Neural cell (in vitro differentiated cells): ENCODE data around the gene PDE6A. TPM values are rescaled to one million over a fixed set of nuclear protein-coding genes. Genes with fewer than 3 reads are reported as not detected.

Experiments used
- H2AFZ ChIP-seq: fragments of 200-600, 300-800 bp; sonication (generic), shearing (Covaris generic); 2 replicates; pipeline ENCODE4 v1.6.0; 2014; ENCODE audit warnings: low read depth, mild to moderate bottlenecking, antibody characterized with exemption, low read length, moderate library complexity
- H3F3A ChIP-seq: fragments of 200-600 bp; shearing (Covaris generic); 2 replicates; pipeline ENCODE4 v1.6.1; 2016; ENCODE audit warnings: mild to moderate bottlenecking, moderate library complexity, mixed read lengths, antibody characterized with exemption, low read length; ENCODE audit not compliant: insufficient read depth, poor library complexity, severe bottlenecking
- H3K27ac ChIP-seq: fragments of 200-600, 300-800 bp; sonication (generic), shearing (Covaris generic); 2 replicates; pipeline ENCODE4 v1.5.1; 2014; ENCODE audit warnings: mild to moderate bottlenecking, low read length, moderate library complexity
- H3K27me3 ChIP-seq: fragments of 300-800, 200-600 bp; sonication (generic), shearing (Covaris generic); 2 replicates; pipeline ENCODE4 v1.6.0; 2014; ENCODE audit warnings: mild to moderate bottlenecking, low read depth, low read length, moderate library complexity; ENCODE audit not compliant: insufficient read depth
- H3K36me3 ChIP-seq: fragments of 300-800, 200-600 bp; sonication (generic), shearing (Covaris generic); 2 replicates; pipeline ENCODE4 v1.5.1; 2014; ENCODE audit warnings: mild to moderate bottlenecking, antibody characterized with exemption, low read length, moderate library complexity; ENCODE audit not compliant: insufficient read depth
- H3K4me2 ChIP-seq: fragments of 300-800, 200-600 bp; sonication (generic), shearing (Covaris generic); 2 replicates; pipeline ENCODE4 v1.6.0; 2014; ENCODE audit warnings: mild to moderate bottlenecking, low read length
- H3K4me3 ChIP-seq: fragments of 300-800, 200-600 bp; sonication (generic), shearing (Covaris generic); 2 replicates; pipeline ENCODE4 v1.5.1; 2014; ENCODE audit warnings: mild to moderate bottlenecking, low read length, moderate library complexity
- H3K79me2 ChIP-seq: fragments of 200-600 bp; shearing (Covaris generic); replicated peaks from 2 replicates; pipeline ENCODE4 v1.6.0; 2014; ENCODE audit warnings: mild to moderate bottlenecking, low read length, moderate library complexity; ENCODE audit not compliant: insufficient read depth
- H3K9ac ChIP-seq: fragments of 300-800, 200-600 bp; sonication (generic), shearing (Covaris generic); 2 replicates; pipeline ENCODE4 v1.6.1; 2016; ENCODE audit warnings: mild to moderate bottlenecking, low read length, mixed read lengths
- H3K9me2 ChIP-seq: fragments of 200-600 bp; shearing (Covaris generic); 2 replicates; pipeline ENCODE4 v1.6.1; 2016; ENCODE audit warnings: mild to moderate bottlenecking, low read length, mixed read lengths; ENCODE audit not compliant: insufficient read depth
- H3K9me3 ChIP-seq: fragments of 200-600, 300-800 bp; sonication (generic), shearing (Covaris generic); 2 replicates; pipeline ENCODE4 v1.6.1; 2016; ENCODE audit warnings: mild to moderate bottlenecking, mixed run types, low read length, moderate library complexity, mixed read lengths
- H4K20me1 ChIP-seq: fragments of 200-600 bp; shearing (Covaris generic); 2 replicates; pipeline ENCODE4 v1.6.1; 2016; ENCODE audit warnings: mild to moderate bottlenecking, mixed run types; ENCODE audit not compliant: insufficient read depth
- EP300 ChIP-seq: fragments of 450-650 bp; conservative IDR thresholded peaks from 2 replicates; pipeline ENCODE4 v1.6.1; 2014; ENCODE audit warnings: antibody characterized with exemption, mild to moderate bottlenecking, moderate library complexity; ENCODE audit not compliant: poor library complexity, severe bottlenecking
- EZH2 ChIP-seq: fragments of 200-600, 300-800 bp; shearing (Covaris generic), sonication (generic); IDR thresholded peaks from 2 replicates; pipeline ENCODE4 v1.6.1; 2014; ENCODE audit warnings: antibody characterized with exemption, low read length, borderline replicate concordance, mild to moderate bottlenecking; ENCODE audit not compliant: insufficient read depth, poor library complexity, severe bottlenecking
- MXI1 ChIP-seq: fragments of 450-650 bp; conservative IDR thresholded peaks from 2 replicates; pipeline ENCODE4 v1.6.1; 2014; ENCODE audit warnings: antibody characterized with exemption, mild to moderate bottlenecking; ENCODE audit not compliant: poor library complexity, severe bottlenecking
- POLR2AphosphoS5 ChIP-seq: IDR thresholded peaks from 2 replicates; pipeline ENCODE4 v1.6.1; 2012
- RAD21 ChIP-seq: fragments of 450-650 bp; conservative IDR thresholded peaks from 2 replicates; pipeline ENCODE4 v1.6.1; 2014; ENCODE audit warnings: antibody characterized with exemption, mild to moderate bottlenecking, moderate library complexity
- REST ChIP-seq: IDR thresholded peaks from 2 replicates; pipeline ENCODE4 v1.6.1; 2012; ENCODE audit warnings: borderline replicate concordance
- SMC3 ChIP-seq: fragments of 450-650 bp; conservative IDR thresholded peaks from 2 replicates; pipeline ENCODE4 v1.6.1; 2014; ENCODE audit warnings: antibody characterized with exemption, mild to moderate bottlenecking, moderate library complexity; ENCODE audit not compliant: poor library complexity
- TAF1 ChIP-seq: IDR thresholded peaks from 2 replicates; pipeline ENCODE4 v1.6.1; 2012; ENCODE audit warnings: low read depth
- polyA plus RNA-seq: library from polyadenylated mRNA; depleted of rRNA; stranded (reverse); fragments of >200 nt; gene quantifications from 2 replicates; pipeline ENCODE4 v1.2.3, GENCODE V29; 2014
- TF ChIP-seq, protein P1 (sequence below): fragments of 450-650 bp; IDR thresholded peaks from 2 replicates; pipeline ENCODE4 v1.5.1; 2014; ENCODE audit warnings: antibody characterized with exemption, mild to moderate bottlenecking, moderate library complexity; ENCODE audit not compliant: poor library complexity, severe bottlenecking

PDE6A gene
- polyA plus RNA-seq, 1 donor from 2014 or later = not detected

DNA sequence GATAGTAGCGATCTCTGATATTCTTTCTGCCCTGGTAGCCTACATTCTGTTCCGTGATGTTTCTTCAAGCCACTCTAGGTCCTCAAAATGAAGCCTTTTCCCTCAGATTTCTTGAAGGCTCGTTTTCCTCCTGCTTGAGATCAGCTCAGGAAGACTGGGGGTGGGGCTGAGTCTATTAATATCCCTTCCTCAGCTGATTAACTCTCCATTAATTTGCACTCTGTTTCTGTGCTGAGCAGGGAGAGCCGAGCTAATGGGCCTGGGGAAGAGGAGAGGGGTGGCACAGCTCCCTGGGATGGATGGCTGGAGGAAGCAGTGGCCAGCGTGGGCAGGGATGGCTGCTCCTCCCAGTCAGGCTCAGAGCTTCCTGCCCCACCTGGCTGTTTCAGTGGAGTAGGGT is 121.2 kb downstream of the PDE6A start:
- H3K4me3 ChIP-seq = no peak overlapping the region
- H3K9ac ChIP-seq = no peak overlapping the region
- no peaks in the 10 kb centered on the region for H4K20me1 ChIP-seq
- H3K4me2 ChIP-seq = no peak overlapping the region
- no peak overlapping the region for H2AFZ ChIP-seq
- TF ChIP-seq MXI1 = no peak
- no peak for TF ChIP-seq EP300
- TF ChIP-seq RAD21 = no peak
- TF ChIP-seq POLR2AphosphoS5 = no peak
- no peak for TF ChIP-seq EZH2
- no peak for TF ChIP-seq SMC3
- no peak for TF ChIP-seq REST
- no peak for TF ChIP-seq TAF1
- TF ChIP-seq, protein P1, sequence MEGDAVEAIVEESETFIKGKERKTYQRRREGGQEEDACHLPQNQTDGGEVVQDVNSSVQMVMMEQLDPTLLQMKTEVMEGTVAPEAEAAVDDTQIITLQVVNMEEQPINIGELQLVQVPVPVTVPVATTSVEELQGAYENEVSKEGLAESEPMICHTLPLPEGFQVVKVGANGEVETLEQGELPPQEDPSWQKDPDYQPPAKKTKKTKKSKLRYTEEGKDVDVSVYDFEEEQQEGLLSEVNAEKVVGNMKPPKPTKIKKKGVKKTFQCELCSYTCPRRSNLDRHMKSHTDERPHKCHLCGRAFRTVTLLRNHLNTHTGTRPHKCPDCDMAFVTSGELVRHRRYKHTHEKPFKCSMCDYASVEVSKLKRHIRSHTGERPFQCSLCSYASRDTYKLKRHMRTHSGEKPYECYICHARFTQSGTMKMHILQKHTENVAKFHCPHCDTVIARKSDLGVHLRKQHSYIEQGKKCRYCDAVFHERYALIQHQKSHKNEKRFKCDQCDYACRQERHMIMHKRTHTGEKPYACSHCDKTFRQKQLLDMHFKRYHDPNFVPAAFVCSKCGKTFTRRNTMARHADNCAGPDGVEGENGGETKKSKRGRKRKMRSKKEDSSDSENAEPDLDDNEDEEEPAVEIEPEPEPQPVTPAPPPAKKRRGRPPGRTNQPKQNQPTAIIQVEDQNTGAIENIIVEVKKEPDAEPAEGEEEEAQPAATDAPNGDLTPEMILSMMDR = no peak
- H3K9me2 ChIP-seq = no peaks in the 10 kb centered on the region
- H3F3A ChIP-seq = no peaks in the 10 kb centered on the region
- no peak overlapping the region for H3K27ac ChIP-seq
- no peaks in the 10 kb centered on the region for H3K27me3 ChIP-seq
- no peaks in the 10 kb centered on the region for H3K79me2 ChIP-seq
- H3K9me3 ChIP-seq = no peaks in the 10 kb centered on the region
- no peaks in the 10 kb centered on the region for H3K36me3 ChIP-seq

- no peaks in the 10 kb centered on the region for H3K36me3 ChIP-seq
- no peak for TF ChIP-seq EP300
- no peak for TF ChIP-seq REST
- no peak for TF ChIP-seq RAD21
- TF ChIP-seq SMC3 = no peak
- TF ChIP-seq EZH2 = no peak
- TF ChIP-seq, protein P1 = no peak
- TF ChIP-seq POLR2AphosphoS5 = no peak
- H3K9me3 ChIP-seq = no peaks in the 10 kb centered on the region
- no peaks in the 10 kb centered on the region for H3K9me2 ChIP-seq
- H3K4me2 ChIP-seq = no peak overlapping the region
- H3K27me3 ChIP-seq = no peaks in the 10 kb centered on the region
- no peak overlapping the region for H3K27ac ChIP-seq
- H3F3A ChIP-seq = no peaks in the 10 kb centered on the region
- no peaks in the 10 kb centered on the region for H3K79me2 ChIP-seq
- no peak overlapping the region for H3K9ac ChIP-seq
- no peak overlapping the region for H3K4me3 ChIP-seq
- no peak overlapping the region for H2AFZ ChIP-seq
- H4K20me1 ChIP-seq = no peaks in the 10 kb centered on the region
These were observed 122.3 kb downstream of the PDE6A start for GRCh38 chr5:149822301-149822700.
